MG63 (cell line): ENCODE data around the gene LDLRAD4. TPM values are rescaled to one million over a fixed set of nuclear protein-coding genes. Genes with fewer than 3 reads are reported as not detected.

Experiments
- DNase-seq: peaks from one replicate; pipeline ENCODE4 v3.0.0-alpha.2; 2020
- H3K27me3 ChIP-seq: fragments of 250-450 bp; sonication (Bioruptor Pico); 2 replicates; pipeline ENCODE4 v1.5.1; 2020; ENCODE audit warnings: mild to moderate bottlenecking, moderate library complexity
- H3K36me3 ChIP-seq: fragments of 250-450 bp; sonication (Bioruptor Pico); 2 replicates; pipeline ENCODE4 v1.5.1; 2020; ENCODE audit warnings: mild to moderate bottlenecking, moderate library complexity
- H3K4me3 ChIP-seq: fragments of 250-450 bp; sonication (Bioruptor Pico); 2 replicates; pipeline ENCODE4 v1.5.1; 2020; ENCODE audit warnings: mild to moderate bottlenecking, moderate library complexity
- H3K9me3 ChIP-seq: fragments of 250-450 bp; sonication (Bioruptor Pico); 2 replicates; pipeline ENCODE4 v1.5.1; 2020; ENCODE audit warnings: mild to moderate bottlenecking, moderate library complexity
- total RNA-seq: library from RNA; depleted of rRNA; stranded (reverse); fragments of >200 nt; shearing (Covaris generic); gene quantifications from 2 replicates; pipeline ENCODE4 v1.2.3, GENCODE V29; 2014; ENCODE audit warnings: low replicate concordance

Gene LDLRAD4
- total RNA-seq, 1 experiment from 2014 or later = 0.36 TPM

- H3K9me3 ChIP-seq = no peaks in the 10 kb centered on the region
- H3K4me3 ChIP-seq = no peak overlapping the region
- DNase-seq = no peak
- no peaks in the 10 kb centered on the region for H3K36me3 ChIP-seq
- H3K27me3 ChIP-seq = no peaks in the 10 kb centered on the region
Observed at GRCh38 chr18:13279181-13280069, 60.9 kb downstream of the LDLRAD4 start.

DNA sequence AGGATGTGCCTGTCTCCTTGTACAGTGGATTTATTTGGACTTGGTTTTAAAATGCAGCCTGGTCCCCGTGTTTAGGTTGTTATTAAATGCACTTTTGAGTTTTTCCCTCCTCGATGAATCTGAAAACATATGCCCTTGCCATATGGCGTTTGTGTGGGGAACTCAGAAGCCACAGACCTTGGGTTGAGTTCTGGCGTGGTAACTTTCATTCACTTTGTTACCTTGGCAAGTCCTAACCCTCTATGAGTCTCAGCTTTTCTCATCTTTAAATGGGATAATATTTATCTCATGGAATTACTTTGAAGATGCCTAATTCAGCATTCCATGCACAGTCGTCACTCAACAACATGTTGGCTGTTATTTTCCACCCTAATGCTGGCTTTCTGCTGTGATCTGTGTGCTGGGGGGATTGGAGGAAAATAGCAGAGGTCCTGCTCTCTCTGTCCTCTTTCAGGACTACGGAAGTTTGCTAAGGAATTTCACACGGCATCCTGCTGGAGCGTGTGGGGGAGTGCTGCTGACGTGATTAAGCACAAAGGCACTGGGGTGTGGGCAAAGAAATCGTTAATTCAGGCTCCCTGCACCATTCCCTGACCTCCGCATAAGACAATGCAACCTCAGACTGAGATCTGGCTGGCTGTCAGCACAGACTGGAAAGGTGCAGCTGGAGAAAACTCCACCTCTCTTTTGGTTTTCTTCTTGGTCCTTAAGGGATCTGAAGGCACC lies 61.7 kb downstream of the LDLRAD4 start:
- Histone ChIP-seq H3K27me3 (no peaks in the 10 kb centered on the region), H3K9me3 (no peaks in the 10 kb centered on the region), H3K36me3 (no peaks in the 10 kb centered on the region), H3K4me3 (no peak overlapping the region)
- no peak for DNase-seq

GRCh38 chr18:13281406-13281805 lies 62.8 kb downstream of the LDLRAD4 start:
- DNase-seq = no peak
- Histone ChIP-seq H3K4me3 (no peak overlapping the region), H3K36me3 (no peaks in the 10 kb centered on the region), H3K9me3 (no peaks in the 10 kb centered on the region), H3K27me3 (no peaks in the 10 kb centered on the region)

DNA sequence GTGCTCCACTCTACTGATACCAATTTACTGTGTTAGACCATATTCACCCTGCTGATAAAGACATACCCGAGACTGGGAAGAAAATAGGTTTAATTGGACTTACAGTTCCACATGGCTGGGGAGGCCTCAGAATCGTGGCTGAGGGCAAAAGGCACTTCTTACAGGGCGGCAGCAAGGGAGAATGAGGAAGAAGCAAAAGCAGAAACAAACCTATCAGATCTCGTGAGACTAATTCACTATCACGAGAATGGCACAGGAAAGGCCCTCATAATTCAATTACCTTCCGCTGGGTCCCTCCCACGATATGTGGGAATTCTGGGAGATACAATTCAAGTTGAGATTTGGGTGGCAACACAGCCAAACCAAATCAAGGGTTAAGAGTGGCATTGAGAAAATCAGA lies 65.2 kb downstream of the LDLRAD4 start:
- DNase-seq = no peak
- Histone ChIP-seq H3K27me3 (no peaks in the 10 kb centered on the region), H3K36me3 (no peaks in the 10 kb centered on the region), H3K9me3 (no peaks in the 10 kb centered on the region), H3K4me3 (no peak overlapping the region)

- Histone ChIP-seq H3K27me3 (no peaks in the 10 kb centered on the region), H3K36me3 (no peaks in the 10 kb centered on the region), H3K4me3 (no peak overlapping the region), H3K9me3 (no peaks in the 10 kb centered on the region)
- DNase-seq = no peak
Observed at GRCh38 chr18:13284330-13285027, 65.9 kb downstream of the LDLRAD4 start.

GRCh38 chr18:13285874-13286273 lies 67.3 kb downstream of the LDLRAD4 start:
- no peak for DNase-seq
- Histone ChIP-seq H3K9me3 (no peaks in the 10 kb centered on the region), H3K36me3 (no peaks in the 10 kb centered on the region), H3K27me3 (no peaks in the 10 kb centered on the region), H3K4me3 (no peak overlapping the region)

- no peak for DNase-seq
- Histone ChIP-seq H3K27me3 (no peaks in the 10 kb centered on the region), H3K9me3 (no peaks in the 10 kb centered on the region), H3K4me3 (no peak overlapping the region), H3K36me3 (no peaks in the 10 kb centered on the region)
Observed at GRCh38 chr18:13286456-13287125, 68.0 kb downstream of the LDLRAD4 start.

- Histone ChIP-seq H3K36me3 (no peaks in the 10 kb centered on the region), H3K4me3 (no peak overlapping the region), H3K9me3 (no peaks in the 10 kb centered on the region), H3K27me3 (no peaks in the 10 kb centered on the region)
- no peak for DNase-seq
Observed at GRCh38 chr18:13287372-13287771, 68.8 kb downstream of the LDLRAD4 start.

DNA sequence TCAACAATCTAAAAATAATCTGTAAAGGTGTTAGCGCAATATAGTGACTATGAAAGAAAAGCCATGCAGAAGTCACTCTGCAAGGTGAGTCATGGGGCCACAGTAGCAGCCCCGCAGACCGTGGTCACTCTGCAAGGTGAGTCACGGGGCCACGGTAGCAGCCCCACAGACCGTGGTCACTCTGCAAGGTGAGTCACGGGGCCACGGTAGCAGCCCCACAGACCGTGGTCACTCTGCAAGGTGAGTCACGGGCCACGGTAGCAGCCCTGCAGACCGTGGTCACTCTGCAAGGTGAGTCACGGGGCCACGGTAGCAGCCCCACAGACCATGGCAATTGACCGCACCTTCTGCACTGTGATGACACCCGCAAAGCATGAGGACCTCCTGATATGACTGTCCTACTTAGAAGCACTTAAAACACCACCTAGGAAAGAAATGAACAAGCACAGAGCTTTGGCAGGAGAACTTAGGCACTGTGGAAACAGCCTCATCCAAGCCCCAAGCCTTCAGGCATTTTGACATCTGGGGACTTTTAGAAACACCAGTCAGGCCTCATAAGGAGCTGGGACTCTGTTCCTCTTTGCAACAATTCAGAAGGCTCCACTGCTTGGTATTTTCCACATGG lies 70.1 kb downstream of the LDLRAD4 start:
- no peaks in the 10 kb centered on the region for H3K9me3 ChIP-seq
- no peaks in the 10 kb centered on the region for H3K36me3 ChIP-seq
- no peak for DNase-seq
- no peak overlapping the region for H3K4me3 ChIP-seq
- no peaks in the 10 kb centered on the region for H3K27me3 ChIP-seq

GRCh38 chr18:13289481-13290205 lies 71.1 kb downstream of the LDLRAD4 start:
- H3K27me3 ChIP-seq = no peaks in the 10 kb centered on the region
- H3K4me3 ChIP-seq = no peak overlapping the region
- no peaks in the 10 kb centered on the region for H3K9me3 ChIP-seq
- DNase-seq = no peak
- H3K36me3 ChIP-seq = no peaks in the 10 kb centered on the region

DNA sequence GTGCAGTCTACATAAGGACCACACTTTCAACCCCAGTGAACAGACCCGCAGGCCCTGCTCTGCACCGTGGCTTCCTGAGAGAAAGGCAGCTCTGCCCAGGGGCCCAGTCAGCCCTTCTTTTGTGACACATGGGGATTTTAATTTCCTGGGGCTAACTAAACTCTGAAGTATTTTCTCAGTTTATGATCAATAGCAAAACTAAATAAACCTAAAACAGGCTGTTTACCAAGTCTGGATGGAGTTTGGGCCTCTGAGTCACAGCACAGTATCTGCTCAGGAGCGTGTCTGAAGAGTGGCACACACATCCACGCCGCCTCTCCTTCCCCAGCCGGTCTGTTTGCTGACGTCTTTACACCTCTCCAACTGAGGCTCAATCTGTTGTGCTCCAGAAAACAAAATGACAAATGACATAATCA lies 72.3 kb downstream of the LDLRAD4 start:
- Histone ChIP-seq H3K9me3 (no peaks in the 10 kb centered on the region), H3K36me3 (no peaks in the 10 kb centered on the region), H3K27me3 (no peaks in the 10 kb centered on the region), H3K4me3 (no peak overlapping the region)
- DNase-seq = no peak

DNA sequence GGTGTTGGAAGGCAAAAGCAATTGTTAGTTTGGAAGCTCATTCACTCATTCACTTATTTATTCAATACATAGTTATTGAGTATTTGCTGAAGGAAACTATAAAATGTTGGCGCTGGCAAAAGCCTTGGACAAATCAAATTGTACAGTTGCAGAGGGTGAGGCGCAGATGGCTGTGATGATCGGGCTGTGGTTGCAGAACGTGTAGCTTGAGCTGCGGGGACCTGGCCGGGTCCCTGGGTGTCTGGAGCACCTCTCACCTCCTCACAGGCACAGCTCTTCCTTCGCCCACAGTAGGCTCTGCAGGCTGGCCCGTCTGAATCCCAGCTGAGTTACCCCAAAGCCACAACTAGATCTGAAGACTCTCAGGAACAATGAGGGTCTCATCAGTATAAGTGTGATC lies 72.7 kb downstream of the LDLRAD4 start:
- H3K27me3 ChIP-seq = no peaks in the 10 kb centered on the region
- H3K36me3 ChIP-seq = no peaks in the 10 kb centered on the region
- H3K4me3 ChIP-seq = no peak overlapping the region
- H3K9me3 ChIP-seq = no peaks in the 10 kb centered on the region
- DNase-seq = no peak

DNA sequence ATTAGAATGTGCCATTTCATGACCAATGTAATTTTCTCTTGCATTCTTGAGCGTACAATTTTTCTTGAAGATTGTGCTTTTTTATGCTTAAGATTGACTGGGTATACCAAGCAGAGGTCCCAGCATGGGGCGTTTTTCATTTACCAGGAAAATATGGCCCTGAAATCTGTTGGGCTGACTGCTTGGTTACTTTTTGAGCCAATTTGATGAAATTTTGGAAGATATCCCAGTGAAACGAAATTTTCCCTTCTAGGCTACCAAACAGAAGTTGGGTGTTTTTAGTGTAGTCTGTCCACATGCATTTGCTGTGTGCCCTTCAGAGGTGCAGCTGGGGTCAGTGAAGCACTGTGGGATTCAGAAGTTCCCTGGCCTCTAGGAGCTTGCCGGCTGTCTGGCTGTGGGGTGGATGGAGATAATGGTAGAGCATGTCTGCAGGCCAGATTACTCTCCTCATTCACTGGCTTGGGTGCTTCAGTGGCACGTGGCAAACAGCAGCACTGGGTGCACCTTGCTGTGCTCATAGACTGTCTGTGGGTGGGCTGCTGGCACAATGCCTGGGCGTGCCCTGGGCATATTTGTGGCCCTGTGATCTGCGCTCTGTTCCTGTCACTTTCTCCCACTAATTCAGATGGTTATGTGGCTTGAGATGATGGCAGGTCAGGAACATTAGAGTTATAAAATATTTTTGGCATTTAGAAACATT lies 73.3 kb downstream of the LDLRAD4 start:
- no peak for DNase-seq
- Histone ChIP-seq H3K9me3 (no peaks in the 10 kb centered on the region), H3K4me3 (no peak overlapping the region), H3K36me3 (no peaks in the 10 kb centered on the region), H3K27me3 (no peaks in the 10 kb centered on the region)

GRCh38 chr18:13292736-13293135 lies 74.2 kb downstream of the LDLRAD4 start:
- Histone ChIP-seq H3K36me3 (no peaks in the 10 kb centered on the region), H3K9me3 (no peaks in the 10 kb centered on the region), H3K27me3 (no peaks in the 10 kb centered on the region), H3K4me3 (no peak overlapping the region)
- no peak for DNase-seq

DNA sequence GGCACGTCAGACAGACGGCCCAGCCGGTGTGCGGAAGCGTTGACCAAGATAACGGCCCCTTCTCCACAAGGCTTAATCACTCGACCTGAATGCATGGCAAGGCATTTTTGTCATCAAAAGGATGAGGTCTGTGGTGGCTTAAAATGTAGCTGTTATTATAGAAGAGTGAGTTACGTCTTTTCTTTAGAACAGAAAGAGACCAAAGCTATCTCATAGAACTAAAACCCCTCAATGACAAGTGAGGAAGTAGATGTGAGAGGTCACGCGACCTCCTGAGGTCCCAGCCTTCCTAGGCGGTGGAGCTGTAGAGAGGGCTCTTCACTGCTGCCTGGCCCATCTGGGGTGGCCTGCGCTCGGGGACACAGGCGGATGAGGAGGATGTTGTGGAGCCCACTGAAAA lies 75.7 kb downstream of the LDLRAD4 start:
- H3K27me3 ChIP-seq = no peaks in the 10 kb centered on the region
- no peak for DNase-seq
- H3K4me3 ChIP-seq = no peak overlapping the region
- no peaks in the 10 kb centered on the region for H3K36me3 ChIP-seq
- no peaks in the 10 kb centered on the region for H3K9me3 ChIP-seq
